NK-92 (cell line): ENCODE results near the gene DBI.
"Not testable (repeated sequence)": the region's sequence is repeated elsewhere in the genome, so short reads cannot be mapped to it uniquely, and the experiment has no call there.

Experiments
- DNase-seq: peaks from one replicate; lab custom pipeline; 2025; ENCODE audit not compliant: unreplicated experiment; lab: John Stamatoyannopoulos, UW

DBI gene

DNA sequence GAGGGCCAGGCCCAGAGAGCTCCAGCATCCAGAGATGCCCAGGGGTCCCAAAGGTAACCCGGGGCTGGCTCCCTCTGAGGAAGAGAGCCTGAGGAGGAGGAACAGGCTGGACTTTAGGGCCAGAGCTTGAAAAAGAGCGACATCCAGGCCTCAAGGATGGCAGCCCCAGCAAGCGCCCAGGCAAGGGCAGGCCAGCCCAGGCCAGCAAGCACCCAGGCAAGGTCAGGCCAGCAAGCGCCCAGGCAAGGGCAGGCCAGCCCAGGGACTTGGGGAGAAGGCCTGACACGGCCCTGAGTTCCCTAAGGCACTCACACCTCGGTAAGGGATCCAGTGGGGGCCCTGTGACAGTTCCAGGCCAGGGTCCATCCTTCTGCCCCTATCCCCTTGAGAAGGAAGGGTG is 30.4 kb downstream of the DBI start:
- DNase-seq: no peak

DNA sequence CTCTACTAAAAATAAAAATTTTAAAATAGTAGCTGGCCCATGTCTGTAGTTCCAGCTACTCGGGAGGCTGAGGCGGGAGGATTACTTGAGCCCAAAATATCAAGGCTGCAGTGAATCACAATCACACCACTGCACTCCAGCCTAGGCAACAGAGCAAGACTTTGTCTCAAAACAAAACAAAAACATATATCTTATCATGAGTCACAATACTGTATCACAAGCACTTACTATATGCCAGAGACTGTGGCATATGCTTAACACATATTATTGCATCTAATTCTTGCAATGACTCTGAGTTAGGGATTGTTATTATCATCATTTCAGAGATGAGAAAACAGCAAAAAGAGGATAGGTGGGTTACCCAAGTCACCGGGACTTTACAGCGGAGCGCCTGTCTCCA is 35.3 kb downstream of the DBI start:
- DNase-seq: no peak

DNA sequence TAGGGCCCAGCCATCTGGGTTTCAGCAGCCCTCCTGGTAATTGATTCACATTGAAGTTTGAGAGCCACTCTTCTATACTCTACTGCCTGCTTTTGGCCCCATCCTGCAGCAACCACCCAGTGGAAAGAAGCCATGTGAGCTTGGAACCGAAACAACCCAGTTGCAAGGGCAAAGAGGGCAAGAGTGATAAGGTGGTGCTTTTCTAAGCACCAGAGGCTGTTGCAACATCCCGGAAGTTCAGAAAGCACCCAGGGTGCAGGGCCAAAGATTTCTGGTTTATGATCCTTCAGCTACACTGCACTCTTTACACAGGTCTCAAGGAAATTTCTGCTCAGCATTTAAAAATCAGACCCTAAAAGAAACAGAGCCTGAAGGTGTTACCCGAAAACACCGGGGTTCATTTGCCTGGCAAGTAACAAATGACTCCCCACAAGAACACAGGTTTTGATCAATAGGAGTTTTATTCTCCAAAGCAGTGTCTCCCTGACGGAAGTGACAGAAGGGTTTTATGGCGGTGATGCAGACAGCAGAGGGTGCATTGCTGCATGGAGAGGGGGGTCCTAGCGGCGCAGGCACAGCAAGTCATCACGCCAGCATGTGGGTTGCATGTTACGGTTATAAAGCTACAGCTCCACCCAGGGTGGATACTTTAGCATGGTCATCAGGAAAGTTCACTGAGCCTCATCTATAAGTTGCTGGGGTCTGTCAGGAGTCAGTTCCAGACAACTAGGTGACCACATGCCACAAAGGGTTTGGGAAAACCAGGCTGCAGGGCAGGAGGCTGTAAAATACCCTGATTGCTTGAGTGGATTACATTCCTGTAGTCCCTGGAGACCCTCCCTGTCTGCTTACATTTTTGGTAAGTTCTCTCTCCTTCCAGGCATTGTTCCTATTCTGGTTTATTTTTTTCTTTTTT is 36.1 kb downstream of the DBI start:
- DNase-seq: no peak

DNA sequence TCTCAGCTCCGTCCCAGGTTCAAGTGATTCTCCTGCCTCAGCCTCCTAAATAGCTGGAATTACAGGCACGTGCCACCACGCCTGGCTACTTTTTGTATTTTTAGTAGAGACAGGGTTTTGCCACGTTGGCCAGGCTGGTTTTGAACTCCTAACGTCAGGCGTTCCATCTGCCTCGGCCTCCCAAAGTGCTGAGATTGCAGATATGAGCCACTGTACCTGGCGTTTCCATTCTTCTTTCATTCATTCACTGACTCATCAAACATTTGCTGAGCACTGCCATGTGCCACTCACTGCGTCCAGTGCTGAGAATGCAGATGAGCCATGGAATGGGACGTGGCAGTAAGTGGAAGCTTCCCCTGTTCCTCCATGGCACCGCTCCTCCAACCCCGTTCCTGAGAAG is 36.8 kb downstream of the DBI start:
- not testable (repeated sequence) for DNase-seq

DNA sequence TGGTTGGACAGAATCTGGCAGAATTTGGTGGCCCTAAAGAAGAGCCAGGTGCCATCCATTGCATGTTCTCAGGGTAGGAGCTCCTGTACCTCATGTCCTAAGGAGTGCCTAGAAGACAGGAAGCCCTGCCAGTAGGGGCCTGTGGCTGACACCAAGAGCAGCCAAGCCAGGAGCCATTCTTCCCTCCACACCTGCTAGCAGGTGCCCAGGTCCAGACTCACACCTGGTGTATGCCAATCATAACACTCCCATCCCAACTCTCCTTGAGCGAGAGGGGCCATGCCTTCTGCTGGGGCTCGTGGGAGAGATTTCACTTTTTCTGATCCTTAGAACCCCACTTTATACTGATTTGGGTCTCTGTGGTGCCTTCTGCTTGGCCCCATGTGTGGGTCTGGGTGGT is 38.4 kb downstream of the DBI start:
- DNase-seq: no peak

DNA sequence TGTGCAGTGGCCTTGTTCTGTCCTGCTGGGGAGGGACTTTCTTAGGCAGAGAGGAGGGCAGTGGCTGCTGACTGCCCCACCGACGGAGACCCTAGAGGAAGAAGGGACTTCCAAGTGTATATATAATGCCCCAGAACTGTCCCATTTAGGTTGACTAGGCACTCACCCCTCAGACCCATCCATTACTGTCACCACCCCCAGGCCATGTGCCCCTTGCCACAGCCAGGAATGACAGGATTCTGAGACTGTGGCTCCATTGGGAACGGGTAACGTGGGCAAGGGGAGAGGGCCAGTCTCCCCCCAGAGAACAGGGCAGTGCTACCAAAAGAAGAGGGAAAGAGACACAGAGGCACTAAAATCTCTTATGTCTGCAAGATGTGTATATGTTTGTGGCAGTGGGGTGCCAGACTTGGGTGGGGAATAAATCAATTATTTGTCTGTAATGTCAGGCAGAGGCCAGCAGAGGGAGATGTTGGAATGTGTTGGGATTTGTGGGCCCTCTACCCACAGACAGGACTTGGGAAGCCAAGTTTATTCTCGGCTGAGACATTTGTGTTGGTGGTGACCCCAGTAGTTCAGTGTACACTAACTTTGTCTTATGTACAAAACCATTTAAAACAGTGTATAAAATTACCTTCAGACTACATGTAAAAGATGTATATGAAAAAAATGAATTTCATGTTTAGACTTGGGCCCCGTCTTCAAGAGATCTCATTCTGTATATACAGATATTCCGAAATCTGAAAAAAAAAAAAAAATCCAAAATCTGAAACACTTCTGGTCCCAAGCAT is 40.8 kb downstream of the DBI start:
- no peak for DNase-seq

DNA sequence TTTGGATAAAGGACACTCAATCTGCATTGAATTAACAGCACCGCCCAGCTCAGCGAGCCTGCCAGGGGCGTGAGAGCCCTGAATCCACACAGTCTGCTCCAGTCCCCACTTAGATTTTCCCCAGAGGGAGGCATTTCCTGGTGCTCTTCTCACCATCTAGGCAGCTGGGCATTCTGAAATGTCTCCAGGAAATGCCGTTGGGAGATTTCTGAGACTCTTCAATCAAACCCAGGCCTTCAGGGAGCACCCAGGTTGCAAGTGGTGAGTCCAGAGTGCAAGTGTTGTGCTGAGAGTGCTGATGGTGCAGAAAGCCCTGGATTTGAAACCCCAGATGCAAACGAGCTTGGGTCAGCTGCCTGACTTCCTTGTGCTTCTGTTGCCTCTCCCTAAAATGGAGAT is 41.4 kb downstream of the DBI start:
- no peak for DNase-seq

DNA sequence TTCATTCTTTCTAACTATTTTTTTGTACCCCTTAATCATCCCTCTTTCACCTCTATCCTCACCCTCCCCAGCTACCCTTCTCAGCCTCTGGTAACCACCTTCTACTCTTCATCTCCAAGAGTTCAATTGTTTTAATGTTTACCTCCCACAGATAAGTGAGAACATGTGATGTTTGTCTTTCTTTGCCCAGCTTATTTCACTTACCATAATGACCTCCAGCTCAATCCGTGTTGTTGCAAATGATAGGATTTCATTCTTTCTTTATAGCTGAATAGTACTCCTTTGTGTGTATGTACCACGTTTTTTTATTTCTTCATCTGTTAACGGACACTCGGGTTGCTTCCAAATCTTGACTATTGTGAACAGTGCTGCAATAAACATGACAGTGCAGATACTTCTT is 42.7 kb downstream of the DBI start:
- DNase-seq: no peak

DNA sequence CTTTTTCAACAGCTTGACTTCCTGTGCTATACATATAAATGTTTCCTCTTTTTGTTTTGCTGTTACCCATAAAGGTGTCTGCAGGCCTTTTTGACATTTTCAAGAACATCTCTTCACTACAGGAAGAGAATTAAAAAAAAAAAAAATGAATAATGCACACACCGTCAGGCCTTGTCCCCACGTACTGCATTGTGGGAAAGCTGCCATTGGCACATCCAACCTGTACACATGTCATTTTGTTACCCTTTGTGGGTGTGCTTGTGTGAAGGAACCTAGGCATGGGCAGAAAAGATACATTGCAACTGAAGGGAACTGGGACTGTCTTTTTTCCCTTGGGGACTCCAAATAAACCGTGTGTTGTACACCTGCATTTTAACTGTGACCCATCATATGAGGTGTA is 48.1 kb downstream of the DBI start:
- DNase-seq: no peak

DNA sequence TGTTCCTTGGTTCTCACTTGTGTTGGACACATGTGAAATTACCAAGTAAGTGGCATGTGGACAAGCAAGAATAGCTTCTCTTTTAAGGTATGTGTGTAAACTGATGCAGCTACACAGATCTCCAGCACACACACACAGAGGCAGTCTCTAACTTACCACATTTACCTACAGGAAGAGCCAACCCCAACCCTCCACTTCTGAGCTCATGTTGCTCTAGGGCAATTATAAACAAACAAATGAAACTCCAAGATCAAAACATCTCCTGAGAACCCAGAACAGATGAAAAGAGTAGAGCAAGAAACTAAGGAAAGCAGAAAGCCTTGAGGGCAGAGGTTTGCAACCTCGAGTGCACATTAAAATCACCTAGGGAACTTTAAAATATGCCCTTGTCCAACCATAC is 48.9 kb downstream of the DBI start:
- no peak for DNase-seq

DNA sequence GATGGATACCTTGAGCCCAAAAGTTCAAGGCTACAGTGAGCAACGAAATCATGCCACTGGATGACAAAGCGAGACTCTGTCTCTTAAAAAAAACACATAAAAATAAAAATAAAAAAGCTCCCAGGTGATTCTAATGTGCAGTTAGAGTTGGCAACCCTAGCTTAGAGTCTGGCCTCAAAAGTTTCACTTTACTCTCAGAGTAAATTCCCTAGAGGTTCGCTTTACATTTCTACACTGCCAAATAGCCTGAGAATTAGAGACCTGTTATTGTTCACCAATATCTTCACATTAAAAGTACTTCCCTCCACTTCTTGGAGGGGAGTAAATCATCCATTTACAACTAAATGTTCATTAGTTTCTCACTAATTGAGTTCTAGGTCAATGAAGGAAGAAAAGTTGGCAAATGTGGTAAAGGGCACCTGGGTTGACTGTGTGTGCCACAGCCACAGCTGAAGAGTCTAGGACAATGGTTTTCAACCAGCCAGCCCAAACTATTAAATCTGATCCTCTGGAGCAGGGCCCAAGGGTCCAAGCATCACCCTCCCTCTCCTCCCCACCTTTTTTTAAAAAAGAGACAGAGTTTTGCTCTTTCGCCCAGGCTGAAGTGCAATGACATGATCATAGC is 49.6 kb downstream of the DBI start:
- DNase-seq: no peak

DNA sequence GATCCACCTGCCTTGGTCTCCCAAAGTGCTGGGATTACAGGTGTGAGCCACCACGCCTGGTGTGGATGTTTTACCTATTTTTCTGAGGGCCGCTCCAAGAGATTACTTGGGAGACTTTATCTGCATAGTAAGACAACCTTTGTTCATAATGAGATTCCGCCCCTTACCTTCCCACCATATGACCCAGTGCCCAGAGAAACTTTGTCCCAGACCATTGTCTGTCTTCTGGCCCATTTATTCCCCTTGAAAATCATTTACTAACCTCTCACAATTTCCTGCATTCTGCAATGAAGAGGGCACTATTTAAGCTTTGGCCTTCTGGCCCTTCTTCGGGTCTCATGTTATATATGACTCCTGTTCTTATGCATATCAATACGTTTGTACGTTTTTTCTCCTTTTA is 51.1 kb downstream of the DBI start:
- DNase-seq: no peak

DNA sequence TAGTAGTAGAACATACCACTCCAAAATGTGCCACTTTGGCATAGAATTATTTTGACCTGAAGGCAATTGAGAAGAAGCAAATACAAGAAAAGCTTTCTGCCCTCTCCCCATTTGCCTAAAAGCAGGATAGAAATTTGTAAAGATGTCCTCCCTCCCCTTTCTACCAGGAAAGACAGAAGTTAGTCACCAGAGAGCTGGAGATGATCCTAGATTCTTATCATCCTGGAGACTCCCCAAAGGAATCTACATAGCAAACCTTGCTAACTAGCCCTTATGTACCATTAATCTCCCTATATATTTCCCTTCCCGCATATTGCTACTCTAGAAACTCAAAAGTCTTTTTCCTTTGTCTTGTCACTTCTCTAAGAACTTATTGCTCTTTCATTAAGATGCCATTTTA is 52.3 kb downstream of the DBI start:
- no peak for DNase-seq

DNA sequence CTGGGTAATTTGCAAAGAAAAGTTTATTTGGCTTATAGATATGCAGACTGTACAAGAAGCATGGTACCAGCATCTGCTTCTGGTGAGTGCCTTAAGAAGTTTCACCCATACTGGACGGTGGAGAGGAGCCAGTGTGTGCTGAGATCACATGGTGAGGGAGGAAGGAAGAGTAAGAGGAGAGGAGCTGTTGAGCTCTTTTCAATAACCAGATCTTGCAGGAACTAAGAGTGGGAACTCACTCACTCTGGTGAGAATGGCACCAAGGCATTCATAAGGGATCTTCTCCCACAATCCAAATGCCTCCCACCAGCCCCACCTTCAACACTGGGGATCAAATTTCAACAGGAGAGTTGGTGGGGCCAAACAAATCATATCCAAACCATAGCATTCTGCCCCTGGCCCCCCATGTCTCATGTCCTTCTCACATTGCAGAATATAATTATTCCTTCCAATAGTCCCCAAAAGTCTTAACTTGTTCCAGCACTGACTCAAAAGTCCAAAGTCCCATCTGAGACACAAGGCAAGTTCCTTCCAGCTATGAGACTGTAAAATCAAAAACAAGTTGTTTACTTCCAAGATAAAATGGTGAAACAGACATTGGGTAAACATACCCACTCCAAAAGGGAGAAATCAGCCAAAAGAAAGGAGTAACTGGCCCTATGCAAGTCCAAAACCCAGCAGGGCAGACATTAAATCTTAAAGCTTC is 53.2 kb downstream of the DBI start:
- DNase-seq: no peak

DNA sequence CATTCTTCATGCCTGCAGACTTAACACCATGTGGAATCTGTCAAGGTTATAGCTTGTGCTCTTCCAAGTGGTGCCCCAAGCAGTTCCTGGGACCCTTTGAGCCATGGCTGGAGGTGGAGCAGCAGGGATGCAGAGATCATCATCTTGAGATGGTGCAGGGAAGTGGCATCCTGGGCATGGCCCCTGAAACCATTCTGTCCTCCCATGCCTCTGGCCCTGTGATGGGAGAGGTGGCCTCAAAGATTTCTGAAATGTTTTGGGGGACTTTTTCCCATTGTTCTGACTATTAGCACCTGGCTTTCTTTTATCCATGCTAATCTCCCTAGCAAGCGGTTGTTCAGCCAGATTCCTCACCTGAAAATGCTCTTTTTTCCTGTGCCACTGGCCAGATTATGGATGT is 54.5 kb downstream of the DBI start:
- no peak for DNase-seq

DNA sequence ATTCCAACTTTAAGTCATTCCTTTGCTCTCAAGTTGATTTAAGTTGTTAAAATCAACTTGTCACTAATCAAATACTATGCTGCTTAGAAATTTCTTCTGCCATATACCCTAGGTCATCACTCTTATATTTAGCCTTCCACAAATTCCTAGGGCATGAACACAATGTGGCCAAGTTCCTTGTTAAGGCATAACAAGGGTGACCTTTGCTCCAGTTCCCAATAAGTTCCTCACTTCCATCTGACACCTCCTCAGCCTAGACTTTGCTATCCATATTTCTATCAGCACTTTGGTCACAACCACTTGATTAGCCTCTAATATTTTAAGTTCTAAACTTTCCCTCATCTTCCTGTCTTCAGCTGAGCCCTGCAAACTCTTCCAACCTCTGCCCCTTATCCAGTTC is 55.0 kb downstream of the DBI start:
- DNase-seq: no peak
